WI38 (cell line): ENCODE measurements around the gene SLC9A9.
"Not testable (repeated sequence)": the region's sequence is repeated elsewhere in the genome, so short reads cannot be mapped to it uniquely, and the experiment has no call there.

Experiments used
- H3K4me3 ChIP-seq: 2 replicates; pipeline ENCODE4 v1.5.1; 2011; ENCODE audit warnings: low read depth, mild to moderate bottlenecking, control low read depth, low read length
- CTCF ChIP-seq: IDR thresholded peaks from 2 replicates; pipeline ENCODE4 v1.5.1; 2012; ENCODE audit warnings: low read depth, mild to moderate bottlenecking, control low read depth, low read length

SLC9A9 gene

GRCh38 chr3:143698682-143699303 is 149.5 kb downstream of the SLC9A9 start:
- no peak overlapping the region for H3K4me3 ChIP-seq
- no peak for TF ChIP-seq CTCF

- TF ChIP-seq CTCF: no peak
- H3K4me3 ChIP-seq: no peak overlapping the region
These were observed 150.3 kb downstream of the SLC9A9 start for GRCh38 chr3:143697975-143698374.

GRCh38 chr3:143695333-143695732 is 152.9 kb downstream of the SLC9A9 start:
- not testable (repeated sequence) for H3K4me3 ChIP-seq

GRCh38 chr3:143693506-143693905 is 154.8 kb downstream of the SLC9A9 start:
- TF ChIP-seq CTCF: no peak
- no peak overlapping the region for H3K4me3 ChIP-seq

- no peak overlapping the region for H3K4me3 ChIP-seq
- no peak for TF ChIP-seq CTCF
These were observed 161.6 kb downstream of the SLC9A9 start for GRCh38 chr3:143686638-143687197.

GRCh38 chr3:143685491-143685890 is 162.8 kb downstream of the SLC9A9 start:
- H3K4me3 ChIP-seq: no peak overlapping the region
- no peak for TF ChIP-seq CTCF

- H3K4me3 ChIP-seq: no peak overlapping the region
- TF ChIP-seq CTCF: no peak
These were observed 170.8 kb downstream of the SLC9A9 start for GRCh38 chr3:143677430-143677829.

GRCh38 chr3:143676747-143677146 is 171.5 kb downstream of the SLC9A9 start:
- no peak overlapping the region for H3K4me3 ChIP-seq
- TF ChIP-seq CTCF: no peak
